Ovary (tissue), 3 donors: Measurements from ENCODE around the gene ZKSCAN5.

Experiments
- EP300 ChIP-seq: sonication (generic); formaldehyde crosslinking; IDR thresholded peaks from one replicate; pipeline ENCODE4 v1.6.1; 2017; ENCODE audit warnings: antibody characterized with exemption
- POLR2A ChIP-seq: fragments of 450-650 bp; IDR thresholded peaks from one replicate; pipeline ENCODE4 v1.6.1; 2017; ENCODE audit warnings: antibody characterized with exemption, mild to moderate bottlenecking, moderate library complexity
- TF ChIP-seq, protein P1 (sequence below), 3 donors: fragments of 450-650 bp in 2 of 3; fragments of 200-600 bp in 1 of 3; IDR thresholded peaks; one replicate each; pipeline versions ENCODE4 v1.5.1 to v1.8.0; 2016 to 2022; ENCODE audit warnings: antibody characterized with exemption in 3 of 3, mild to moderate bottlenecking in 1 of 3
- donor health status: DM: no; HTN: no; CAD: no.

DNA sequence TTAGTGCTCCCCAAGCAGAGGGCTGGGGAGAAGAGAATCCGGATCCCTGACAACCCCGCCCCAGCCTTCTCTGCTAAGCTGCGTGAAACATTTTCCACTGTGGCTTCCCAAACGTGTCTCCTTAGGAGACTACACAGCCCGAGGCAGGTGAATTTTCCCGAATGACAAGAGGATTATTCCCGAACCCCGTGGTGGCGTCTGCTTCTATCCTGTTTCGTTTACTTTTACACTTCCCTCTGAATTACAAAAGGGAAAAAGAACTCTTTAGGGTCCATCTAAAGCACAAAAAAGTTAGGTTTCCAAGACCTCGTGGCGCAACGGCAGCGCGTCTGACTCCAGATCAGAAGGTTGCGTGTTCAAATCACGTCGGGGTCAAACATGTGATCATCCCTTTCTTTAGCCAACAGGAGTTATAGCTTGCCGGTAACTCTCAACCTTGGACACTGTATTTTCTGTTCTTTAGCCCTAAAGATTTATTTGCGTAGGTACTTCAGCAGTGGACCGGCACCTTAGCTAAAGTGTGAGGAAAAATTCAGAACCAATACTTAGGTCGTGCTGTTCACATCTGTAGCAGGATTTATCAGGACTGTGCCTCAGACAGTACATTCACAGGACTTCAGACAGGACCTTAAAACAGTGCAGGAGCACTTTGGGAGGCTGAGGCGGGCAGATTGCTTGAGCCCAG, 34.9 kb upstream of the ZKSCAN5 start:
- TF ChIP-seq, protein P1, sequence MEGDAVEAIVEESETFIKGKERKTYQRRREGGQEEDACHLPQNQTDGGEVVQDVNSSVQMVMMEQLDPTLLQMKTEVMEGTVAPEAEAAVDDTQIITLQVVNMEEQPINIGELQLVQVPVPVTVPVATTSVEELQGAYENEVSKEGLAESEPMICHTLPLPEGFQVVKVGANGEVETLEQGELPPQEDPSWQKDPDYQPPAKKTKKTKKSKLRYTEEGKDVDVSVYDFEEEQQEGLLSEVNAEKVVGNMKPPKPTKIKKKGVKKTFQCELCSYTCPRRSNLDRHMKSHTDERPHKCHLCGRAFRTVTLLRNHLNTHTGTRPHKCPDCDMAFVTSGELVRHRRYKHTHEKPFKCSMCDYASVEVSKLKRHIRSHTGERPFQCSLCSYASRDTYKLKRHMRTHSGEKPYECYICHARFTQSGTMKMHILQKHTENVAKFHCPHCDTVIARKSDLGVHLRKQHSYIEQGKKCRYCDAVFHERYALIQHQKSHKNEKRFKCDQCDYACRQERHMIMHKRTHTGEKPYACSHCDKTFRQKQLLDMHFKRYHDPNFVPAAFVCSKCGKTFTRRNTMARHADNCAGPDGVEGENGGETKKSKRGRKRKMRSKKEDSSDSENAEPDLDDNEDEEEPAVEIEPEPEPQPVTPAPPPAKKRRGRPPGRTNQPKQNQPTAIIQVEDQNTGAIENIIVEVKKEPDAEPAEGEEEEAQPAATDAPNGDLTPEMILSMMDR (IDR thresholded peaks at IDR 0.05), result no peak
- no peak for TF ChIP-seq EP300
- no peak for TF ChIP-seq POLR2A
